ENCODE data around the gene NR3C2. TPM values are rescaled to one million over a fixed set of nuclear protein-coding genes. Genes with fewer than 3 reads are reported as not detected.

Gene NR3C2
- total RNA-seq, 1 experiment from 2014 or later: 2.7 TPM

- ChIA-PET POLR2A (interaction anchor here (0.7 kb wide), 1 partner anchor 55 kb away, joined by 5 read pairs; no protein-coding TSS in a partner anchor), RAD21 (ENCODE audit: low non-redundant PET in 1 of 2, low total read pairs in 2 of 2, uncharacterized antibody in 2 of 2, unreplicated experiment in 2 of 2) (no interaction called here), CTCF (no interaction called here)
- no peaks in the 10 kb centered on the region for H4K20me1 ChIP-seq (ENCODE audit: insufficient read depth)
- H3K27me3 ChIP-seq (ENCODE audit: insufficient read depth, low read length): no peaks in the 10 kb centered on the region
- no peak overlapping the region for H3K9ac ChIP-seq (ENCODE audit: low read length)
- no peak overlapping the region for H3K27ac ChIP-seq (ENCODE audit: low read depth, low read length)
- intact Hi-C loops (cut with micrococcal nuclease): no loop called here
- DNase-seq (ENCODE audit: low read depth, low spot score) (peak; percentile 3), ATAC-seq (no peak)
- TF ChIP-seq FOSL1 (IDR thresholded peaks at IDR 0.05; ENCODE audit: low read depth) (no peak), CBX3 (IDR thresholded peaks at IDR 0.05; ENCODE audit: low read depth) (no peak), POLR2AphosphoS5 (IDR thresholded peaks at IDR 0.05; ENCODE audit: low read depth, low read length) (no peak), TCF7L2 (IDR thresholded peaks at IDR 0.05; ENCODE audit: borderline replicate concordance, extremely low read depth, insufficient read depth, insufficient read length) (no peak), SRF (IDR thresholded peaks at IDR 0.05; ENCODE audit: low read depth) (no peak), RAD21 (IDR thresholded peaks at IDR 0.05; ENCODE audit: low read depth) (no peak), ZBTB33 (IDR thresholded peaks at IDR 0.05; ENCODE audit: extremely low read depth, insufficient replicate concordance, low read length) (no peak), POLR2A (IDR thresholded peaks at IDR 0.05; ENCODE audit: borderline replicate concordance, extremely low read depth, insufficient read depth, insufficient read length) (no peak), EZH2phosphoT487 (IDR thresholded peaks at IDR 0.05; ENCODE audit: borderline replicate concordance) (no peak), YY1 (IDR thresholded peaks at IDR 0.05; ENCODE audit: extremely low read depth, insufficient replicate concordance, low read depth, low read length) (no peak), SIN3A (IDR thresholded peaks at IDR 0.05; ENCODE audit: low read depth) (no peak), CTCF (IDR thresholded peaks at IDR 0.05 in 2 of 3, conservative IDR thresholded peaks at IDR 0.05 in 1 of 3; ENCODE audit: borderline replicate concordance in 1 of 3, insufficient read depth in 1 of 3, low read depth in 2 of 3, low read length in 2 of 3) (no peak), MAX (IDR thresholded peaks at IDR 0.05) (no peak), EGR1 (IDR thresholded peaks at IDR 0.05; ENCODE audit: low read depth) (no peak), ELF1 (IDR thresholded peaks at IDR 0.05; ENCODE audit: borderline replicate concordance, low read depth) (no peak), ZFX (IDR thresholded peaks at IDR 0.05) (no peak), JUND (IDR thresholded peaks at IDR 0.05) (no peak), EZH2 (IDR thresholded peaks at IDR 0.05) (no peak)
- no peaks in the 10 kb centered on the region for H3K9me2 ChIP-seq (ENCODE audit: insufficient read depth)
- BruUV-seq (replicated peaks): no TSS peak
- H2AFZ ChIP-seq (ENCODE audit: low read depth, low read length, poor library complexity, severe bottlenecking): no peak overlapping the region
- H3K79me2 ChIP-seq (ENCODE audit: insufficient read depth, low read length): no peaks in the 10 kb centered on the region
- H3K36me3 ChIP-seq (ENCODE audit: control insufficient read depth in 1 of 2, insufficient read depth in 2 of 2, low read length in 2 of 2): no peaks in the 10 kb centered on the region
- H3K4me2 ChIP-seq (ENCODE audit: low read length): no peak overlapping the region
- peaks cover 0 to 5% of the 10 kb centered on the region in 2 experiments; a peak in 1 of 4 replicates for H3K4me1 ChIP-seq (ENCODE audit: control insufficient read depth in 1 of 2, insufficient read depth in 2 of 2, low read length in 2 of 2)
- H3K4me3 ChIP-seq (replicated peaks in 1 of 2; ENCODE audit: low read depth in 1 of 2, low read length in 2 of 2): no peak overlapping the region
- H3K9me3 ChIP-seq (ENCODE audit: control insufficient read depth in 1 of 2, insufficient read depth in 1 of 2, low read depth in 1 of 2, low read length in 2 of 2): no peaks in the 10 kb centered on the region
Measured at GRCh38 chr4:148170408-148171365, 271.5 kb downstream of the NR3C2 start.
